Inferior parietal cortex (tissue), 1 donor: ENCODE measurements around the gene PDGFA.

ENCODE experiments used
- DNase-seq: peaks from one replicate; pipeline ENCODE4 v3.0.0-alpha.2; 2016; ENCODE audit errors: extremely low spot score

Gene PDGFA

GRCh38 chr7:491292-491957 is 28.2 kb downstream of the PDGFA start:
- DNase-seq, result no peak

GRCh38 chr7:490461-491291 is 29.0 kb downstream of the PDGFA start:
- DNase-seq, result no peak

GRCh38 chr7:489876-490275 is 29.8 kb downstream of the PDGFA start:
- no peak for DNase-seq

GRCh38 chr7:486216-486743 is 33.4 kb downstream of the PDGFA start:
- DNase-seq, result no peak

- DNase-seq, result no peak
Measured at GRCh38 chr7:485188-486081, 34.2 kb downstream of the PDGFA start.

- no peak for DNase-seq
Measured at GRCh38 chr7:484356-485101, 35.1 kb downstream of the PDGFA start.

GRCh38 chr7:483656-484355 is 35.8 kb downstream of the PDGFA start:
- DNase-seq, result no peak

GRCh38 chr7:482521-483083 is 37.0 kb downstream of the PDGFA start:
- DNase-seq, result no peak

- DNase-seq, result no peak
Measured at GRCh38 chr7:481219-481930, 38.3 kb downstream of the PDGFA start.

GRCh38 chr7:480531-481218 is 39.0 kb downstream of the PDGFA start:
- no peak for DNase-seq

GRCh38 chr7:479948-480499 is 39.6 kb downstream of the PDGFA start:
- no peak for DNase-seq

GRCh38 chr7:479115-479947 is 40.3 kb downstream of the PDGFA start:
- no peak for DNase-seq

- no peak for DNase-seq
Measured at GRCh38 chr7:477626-478220, 41.9 kb downstream of the PDGFA start.

GRCh38 chr7:476736-477360 is 42.8 kb downstream of the PDGFA start:
- DNase-seq, result no peak

- DNase-seq, result no peak
Measured at GRCh38 chr7:475951-476441, 43.6 kb downstream of the PDGFA start.

- no peak for DNase-seq
Measured at GRCh38 chr7:475425-475728, 44.3 kb downstream of the PDGFA start.
